Measurements from ENCODE around the gene SLC24A4.

DNA sequence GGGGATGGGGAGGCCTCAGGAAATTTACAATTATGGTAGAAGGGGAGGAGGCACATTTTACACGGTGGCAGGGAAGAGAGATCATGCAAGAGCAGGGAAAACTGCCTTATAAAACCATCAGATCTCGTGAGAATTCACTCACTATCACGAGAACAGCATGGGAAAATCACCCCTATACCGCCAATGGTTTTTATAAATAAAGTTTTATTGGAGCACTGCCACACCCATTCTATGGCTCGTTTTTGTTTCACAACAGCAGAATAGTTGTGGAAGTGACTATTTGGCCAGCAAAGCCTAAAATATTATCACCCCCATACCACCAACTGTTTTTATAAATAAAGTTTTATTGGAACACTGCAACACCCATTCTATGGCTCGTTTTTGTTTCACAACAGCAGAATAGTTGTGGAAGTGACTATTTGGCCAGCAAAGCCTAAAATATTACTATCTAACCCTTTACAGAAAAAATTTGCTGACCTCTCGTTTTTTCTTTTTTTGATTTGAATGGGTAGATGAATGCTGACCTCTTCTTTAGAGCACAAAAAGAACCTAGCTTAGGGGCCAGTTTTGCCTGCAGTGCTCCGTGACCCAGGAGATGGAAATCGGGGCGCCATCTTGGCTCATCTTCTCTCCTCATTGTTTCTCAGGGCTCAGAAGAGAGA is 113.3 kb downstream of the SLC24A4 start:
- no peak for TF ChIP-seq EZH2phosphoT487 (IDR thresholded peaks at IDR 0.05; ENCODE audit: borderline replicate concordance, low read length)
- TF ChIP-seq, protein P1, sequence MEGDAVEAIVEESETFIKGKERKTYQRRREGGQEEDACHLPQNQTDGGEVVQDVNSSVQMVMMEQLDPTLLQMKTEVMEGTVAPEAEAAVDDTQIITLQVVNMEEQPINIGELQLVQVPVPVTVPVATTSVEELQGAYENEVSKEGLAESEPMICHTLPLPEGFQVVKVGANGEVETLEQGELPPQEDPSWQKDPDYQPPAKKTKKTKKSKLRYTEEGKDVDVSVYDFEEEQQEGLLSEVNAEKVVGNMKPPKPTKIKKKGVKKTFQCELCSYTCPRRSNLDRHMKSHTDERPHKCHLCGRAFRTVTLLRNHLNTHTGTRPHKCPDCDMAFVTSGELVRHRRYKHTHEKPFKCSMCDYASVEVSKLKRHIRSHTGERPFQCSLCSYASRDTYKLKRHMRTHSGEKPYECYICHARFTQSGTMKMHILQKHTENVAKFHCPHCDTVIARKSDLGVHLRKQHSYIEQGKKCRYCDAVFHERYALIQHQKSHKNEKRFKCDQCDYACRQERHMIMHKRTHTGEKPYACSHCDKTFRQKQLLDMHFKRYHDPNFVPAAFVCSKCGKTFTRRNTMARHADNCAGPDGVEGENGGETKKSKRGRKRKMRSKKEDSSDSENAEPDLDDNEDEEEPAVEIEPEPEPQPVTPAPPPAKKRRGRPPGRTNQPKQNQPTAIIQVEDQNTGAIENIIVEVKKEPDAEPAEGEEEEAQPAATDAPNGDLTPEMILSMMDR (conservative IDR thresholded peaks at IDR 0.05; ENCODE audit: low read depth, low read length): no peak
